ENCODE measurements around the gene JAK2. TPM values are rescaled to one million over a fixed set of nuclear protein-coding genes. Genes with fewer than 3 reads are reported as not detected.

Gene JAK2
- total RNA-seq, 4 donors from 2014 or later: 11.1 to 18.9 (median 11.9) TPM

GRCh38 chr9:4979239-4979638 is 5.8 kb upstream of the JAK2 start:
- intact Hi-C loops (cut with DNase I): no loop called here
- 88 to 100% methylated on average over 2 of the region's 2 CpGs for WGBS, 2 donors
- DNase-seq: no peak

GRCh38 chr9:4980086-4980727 is 4.9 kb upstream of the JAK2 start:
- Histone ChIP-seq H3K9me3 (no peaks in the 10 kb centered on the region), H3K4me1 (peaks cover 8 to 26% (median 13%) of the 10 kb centered on the region in 3 donors), H3K36me3 (no peaks in the 10 kb centered on the region), H3K4me3 (no peak overlapping the region), H3K27ac (peak overlapping the region in 2 of 4 donors; percentile 19 to 51), H3K27me3 (no peaks in the 10 kb centered on the region)
- TF ChIP-seq POLR2A (IDR thresholded peaks at IDR 0.05): no peak
- TF ChIP-seq, protein P1, sequence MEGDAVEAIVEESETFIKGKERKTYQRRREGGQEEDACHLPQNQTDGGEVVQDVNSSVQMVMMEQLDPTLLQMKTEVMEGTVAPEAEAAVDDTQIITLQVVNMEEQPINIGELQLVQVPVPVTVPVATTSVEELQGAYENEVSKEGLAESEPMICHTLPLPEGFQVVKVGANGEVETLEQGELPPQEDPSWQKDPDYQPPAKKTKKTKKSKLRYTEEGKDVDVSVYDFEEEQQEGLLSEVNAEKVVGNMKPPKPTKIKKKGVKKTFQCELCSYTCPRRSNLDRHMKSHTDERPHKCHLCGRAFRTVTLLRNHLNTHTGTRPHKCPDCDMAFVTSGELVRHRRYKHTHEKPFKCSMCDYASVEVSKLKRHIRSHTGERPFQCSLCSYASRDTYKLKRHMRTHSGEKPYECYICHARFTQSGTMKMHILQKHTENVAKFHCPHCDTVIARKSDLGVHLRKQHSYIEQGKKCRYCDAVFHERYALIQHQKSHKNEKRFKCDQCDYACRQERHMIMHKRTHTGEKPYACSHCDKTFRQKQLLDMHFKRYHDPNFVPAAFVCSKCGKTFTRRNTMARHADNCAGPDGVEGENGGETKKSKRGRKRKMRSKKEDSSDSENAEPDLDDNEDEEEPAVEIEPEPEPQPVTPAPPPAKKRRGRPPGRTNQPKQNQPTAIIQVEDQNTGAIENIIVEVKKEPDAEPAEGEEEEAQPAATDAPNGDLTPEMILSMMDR (IDR thresholded peaks at IDR 0.05): no peak
- 53 to 62% methylated on average over 4 of the region's 4 CpGs for WGBS, 2 donors
- no peak for DNase-seq
- intact Hi-C loops (cut with DNase I): loop anchor here (10.0 kb wide), 1 partner anchor 45 kb away; no protein-coding TSS in a partner anchor

More at GRCh38 chr9:4979239-4979638, 5.8 kb upstream of the JAK2 start:
- no peaks in the 10 kb centered on the region for H3K27me3 ChIP-seq
- H3K4me3 ChIP-seq: no peak overlapping the region
- no peaks in the 10 kb centered on the region for H3K36me3 ChIP-seq
- TF ChIP-seq, protein P1 (IDR thresholded peaks at IDR 0.05): no peak
- no peak for TF ChIP-seq POLR2A (IDR thresholded peaks at IDR 0.05)
- peaks cover 7 to 24% (median 13%) of the 10 kb centered on the region in 3 donors for H3K4me1 ChIP-seq
- peak overlapping the region in 1 of 4 donors; percentile 51 for H3K27ac ChIP-seq
- H3K9me3 ChIP-seq: no peaks in the 10 kb centered on the region

DNA sequence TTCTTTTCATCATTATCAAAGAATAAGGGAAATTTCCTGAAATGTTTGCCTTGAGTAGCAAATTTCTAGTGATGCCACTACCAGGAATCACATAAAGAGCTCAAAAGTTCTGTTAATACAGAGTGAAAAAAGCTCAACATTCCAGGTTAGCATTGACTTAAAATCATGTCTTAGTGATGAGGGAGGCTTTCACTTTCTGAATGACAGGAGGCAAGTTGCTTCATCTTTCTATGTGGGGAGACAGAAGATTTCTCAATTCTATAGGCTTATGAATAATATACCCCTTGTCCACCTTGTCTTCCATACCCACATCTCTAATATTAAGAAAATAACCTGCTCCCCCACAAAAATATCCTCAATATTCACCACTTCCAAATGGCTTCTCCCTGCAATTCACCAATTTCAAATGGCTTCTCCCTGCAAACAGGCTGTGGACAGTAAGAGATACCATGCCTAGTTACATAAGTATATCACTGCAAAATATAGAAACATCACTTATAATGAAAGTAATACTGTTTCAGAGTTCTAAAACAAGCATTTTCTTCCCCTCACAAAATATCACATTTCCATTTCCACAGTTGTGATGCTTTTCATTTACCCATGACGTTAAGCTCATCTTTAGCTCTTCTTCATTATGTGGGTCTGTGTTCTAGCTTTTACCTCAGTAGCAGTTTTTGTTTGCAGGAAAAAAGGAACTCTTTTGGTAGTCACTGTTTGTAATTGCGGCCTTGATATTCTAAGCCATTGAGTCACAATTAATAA is 2.2 kb upstream of the JAK2 start:
- Histone ChIP-seq H3K36me3 (no peaks in the 10 kb centered on the region), H3K4me3 (no peak overlapping the region), H3K4me1 (peaks cover 22 to 44% (median 24%) of the 10 kb centered on the region in 3 donors), H3K27me3 (no peaks in the 10 kb centered on the region), H3K27ac (no peak overlapping the region), H3K9me3 (no peaks in the 10 kb centered on the region)
- WGBS, 2 donors: 81 to 88% methylated on average over 2 of the region's 2 CpGs
- no peak for TF ChIP-seq POLR2A (IDR thresholded peaks at IDR 0.05)
- TF ChIP-seq, protein P1 (IDR thresholded peaks at IDR 0.05): no peak
- intact Hi-C loops (cut with DNase I): loop anchor here (10.0 kb wide), 1 partner anchor 48 kb away; no protein-coding TSS in a partner anchor
- DNase-seq: no peak

DNA sequence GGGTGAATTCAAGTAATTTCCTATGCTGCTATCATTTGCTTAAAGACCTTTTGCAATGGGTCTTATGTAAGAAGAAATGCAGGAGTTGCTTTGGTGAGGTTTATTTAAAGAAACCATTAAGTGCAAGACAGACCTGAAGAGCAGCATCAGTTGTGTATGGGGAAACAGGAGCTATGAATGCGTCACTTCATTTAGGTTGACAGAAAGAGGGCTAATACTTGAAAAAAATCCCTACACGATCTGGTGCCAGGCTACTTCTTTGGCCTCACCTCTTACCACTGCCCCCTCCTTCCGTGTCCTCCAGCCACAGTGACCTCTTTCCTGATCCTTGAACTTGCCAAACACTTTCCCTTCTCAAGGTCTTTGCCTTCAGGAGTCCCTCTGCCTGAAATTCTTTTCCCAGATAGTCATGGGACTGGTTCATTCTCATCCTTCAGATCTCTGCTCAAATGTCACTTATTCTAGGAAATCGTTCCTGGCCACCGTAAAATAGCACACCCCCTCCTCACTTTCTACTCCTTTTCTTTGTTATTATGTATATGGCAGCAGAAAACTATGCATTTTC is 1.4 kb upstream of the JAK2 start:
- TF ChIP-seq, protein P1 (IDR thresholded peaks at IDR 0.05): no peak
- no peak for TF ChIP-seq POLR2A (IDR thresholded peaks at IDR 0.05)
- H3K9me3 ChIP-seq: no peaks in the 10 kb centered on the region
- H3K27ac ChIP-seq: peak overlapping the region; percentile 97 to 98 (median 98)
- intact Hi-C loops (cut with DNase I): loop anchor here (10.0 kb wide), 1 partner anchor 49 kb away; no protein-coding TSS in a partner anchor
- H3K27me3 ChIP-seq: no peaks in the 10 kb centered on the region
- DNase-seq: no peak
- H3K4me1 ChIP-seq: peaks cover 24 to 52% (median 27%) of the 10 kb centered on the region in 3 donors
- H3K4me3 ChIP-seq: peak overlapping the region; percentile 65 to 92 (median 88)
- WGBS, 2 donors: 37 to 44% methylated on average over 5 of the region's 5 CpGs
- no peaks in the 10 kb centered on the region for H3K36me3 ChIP-seq

Data from esophagus squamous epithelium (tissue), 5 donors.